ENCODE data around the gene TBC1D24.
"Not testable (repeated sequence)": the region's sequence is repeated elsewhere in the genome, so short reads cannot be mapped to it uniquely, and the experiment has no call there.

Gene TBC1D24

GRCh38 chr16:2432801-2433505, 42.0 kb upstream of the TBC1D24 start:
- Histone ChIP-seq H3K4me1 (ENCODE audit: control insufficient read depth, insufficient read depth, low read length, unreplicated experiment) (peaks cover 13% of the 10 kb centered on the region), H2AFZ (ENCODE audit: low read length, unreplicated experiment) (no peak overlapping the region), H3K4me3 (ENCODE audit: low read depth, low read length) (no peak overlapping the region), H3K79me2 (ENCODE audit: control insufficient read depth, insufficient read depth, low read length, unreplicated experiment) (peaks cover 27% of the 10 kb centered on the region), H3K36me3 (ENCODE audit: insufficient read depth, low read length) (peaks cover 15% of the 10 kb centered on the region), H3K27me3 (ENCODE audit: insufficient read depth, low read length) (no peaks in the 10 kb centered on the region), H3K27ac (ENCODE audit: low read depth, low read length) (no peak overlapping the region)

DNA sequence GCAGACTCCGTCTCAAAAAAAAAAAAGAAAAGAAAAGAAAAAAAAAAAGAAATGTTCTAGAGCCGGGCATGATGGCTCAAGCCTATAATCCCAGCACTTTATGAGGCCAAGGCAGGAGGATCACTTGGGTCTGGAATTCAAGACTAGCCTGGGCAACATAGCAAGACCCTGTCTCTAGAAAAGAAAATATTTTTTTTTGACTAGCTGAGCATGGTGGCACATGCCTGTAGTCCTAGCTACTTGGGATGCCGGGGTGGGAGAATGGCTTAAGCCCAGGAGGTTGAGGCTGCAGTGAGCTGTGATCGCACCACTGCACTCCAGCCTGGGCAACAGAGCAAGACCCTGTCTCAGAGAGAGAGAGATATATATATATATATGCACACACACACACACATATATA, 39.7 kb upstream of the TBC1D24 start:
- not testable (repeated sequence) for H3K4me3 ChIP-seq (ENCODE audit: low read depth, low read length); H3K27ac ChIP-seq (ENCODE audit: low read depth, low read length); H2AFZ ChIP-seq (ENCODE audit: low read length, unreplicated experiment); H3K27me3 ChIP-seq (ENCODE audit: insufficient read depth, low read length)
- Histone ChIP-seq H3K36me3 (ENCODE audit: insufficient read depth, low read length) (peaks cover 20% of the 10 kb centered on the region), H3K79me2 (ENCODE audit: control insufficient read depth, insufficient read depth, low read length, unreplicated experiment) (peaks cover 19% of the 10 kb centered on the region), H3K4me1 (ENCODE audit: control insufficient read depth, insufficient read depth, low read length, unreplicated experiment) (peaks cover 10% of the 10 kb centered on the region)

- peaks cover 2% of the 10 kb centered on the region for H3K4me1 ChIP-seq (ENCODE audit: control insufficient read depth, insufficient read depth, low read length, unreplicated experiment)
- H3K79me2 ChIP-seq (ENCODE audit: control insufficient read depth, insufficient read depth, low read length, unreplicated experiment): peaks cover 11% of the 10 kb centered on the region
- no peak overlapping the region for H3K27ac ChIP-seq (ENCODE audit: low read depth, low read length)
- H2AFZ ChIP-seq (ENCODE audit: low read length, unreplicated experiment): no peak overlapping the region
- no peaks in the 10 kb centered on the region for H3K27me3 ChIP-seq (ENCODE audit: insufficient read depth, low read length)
- no peak overlapping the region for H3K4me3 ChIP-seq (ENCODE audit: low read depth, low read length)
- H3K36me3 ChIP-seq (ENCODE audit: insufficient read depth, low read length): peaks cover 21% of the 10 kb centered on the region
Observed at GRCh38 chr16:2436110-2436509, 38.8 kb upstream of the TBC1D24 start.

GRCh38 chr16:2437032-2437790, 37.7 kb upstream of the TBC1D24 start:
- H3K79me2 ChIP-seq (ENCODE audit: control insufficient read depth, insufficient read depth, low read length, unreplicated experiment): peaks cover 6% of the 10 kb centered on the region
- no peak overlapping the region for H3K27ac ChIP-seq (ENCODE audit: low read depth, low read length)
- H3K4me3 ChIP-seq (ENCODE audit: low read depth, low read length): no peak overlapping the region
- no peak overlapping the region for H2AFZ ChIP-seq (ENCODE audit: low read length, unreplicated experiment)
- H3K36me3 ChIP-seq (ENCODE audit: insufficient read depth, low read length): peaks cover 21% of the 10 kb centered on the region
- no peaks in the 10 kb centered on the region for H3K4me1 ChIP-seq (ENCODE audit: control insufficient read depth, insufficient read depth, low read length, unreplicated experiment)
- H3K27me3 ChIP-seq (ENCODE audit: insufficient read depth, low read length): no peaks in the 10 kb centered on the region

- Histone ChIP-seq H3K4me1 (ENCODE audit: control insufficient read depth, insufficient read depth, low read length, unreplicated experiment) (no peaks in the 10 kb centered on the region), H3K27ac (ENCODE audit: low read depth, low read length) (no peak overlapping the region), H3K79me2 (ENCODE audit: control insufficient read depth, insufficient read depth, low read length, unreplicated experiment) (no peaks in the 10 kb centered on the region), H3K36me3 (ENCODE audit: insufficient read depth, low read length) (peaks cover 18% of the 10 kb centered on the region), H3K4me3 (ENCODE audit: low read depth, low read length) (no peak overlapping the region), H3K27me3 (ENCODE audit: insufficient read depth, low read length) (no peaks in the 10 kb centered on the region), H2AFZ (ENCODE audit: low read length, unreplicated experiment) (no peak overlapping the region)
Observed at GRCh38 chr16:2438121-2438520, 36.8 kb upstream of the TBC1D24 start.

GRCh38 chr16:2439598-2439997, 35.3 kb upstream of the TBC1D24 start:
- Histone ChIP-seq H3K36me3 (ENCODE audit: insufficient read depth, low read length) (peaks cover 23% of the 10 kb centered on the region), H3K4me1 (ENCODE audit: control insufficient read depth, insufficient read depth, low read length, unreplicated experiment) (no peaks in the 10 kb centered on the region), H3K4me3 (ENCODE audit: low read depth, low read length) (no peak overlapping the region), H3K79me2 (ENCODE audit: control insufficient read depth, insufficient read depth, low read length, unreplicated experiment) (no peaks in the 10 kb centered on the region), H3K27me3 (ENCODE audit: insufficient read depth, low read length) (no peaks in the 10 kb centered on the region), H3K27ac (ENCODE audit: low read depth, low read length) (no peak overlapping the region), H2AFZ (ENCODE audit: low read length, unreplicated experiment) (no peak overlapping the region)

GRCh38 chr16:2441143-2441804, 33.7 kb upstream of the TBC1D24 start:
- not testable (repeated sequence) for H3K4me3 ChIP-seq (ENCODE audit: low read depth, low read length); H3K4me1 ChIP-seq (ENCODE audit: control insufficient read depth, insufficient read depth, low read length, unreplicated experiment); H3K27me3 ChIP-seq (ENCODE audit: insufficient read depth, low read length); H3K27ac ChIP-seq (ENCODE audit: low read depth, low read length); H3K79me2 ChIP-seq (ENCODE audit: control insufficient read depth, insufficient read depth, low read length, unreplicated experiment); H2AFZ ChIP-seq (ENCODE audit: low read length, unreplicated experiment)
- peaks cover 18% of the 10 kb centered on the region for H3K36me3 ChIP-seq (ENCODE audit: insufficient read depth, low read length)

GRCh38 chr16:2443555-2443954, 31.4 kb upstream of the TBC1D24 start:
- Histone ChIP-seq H3K4me3 (ENCODE audit: low read depth, low read length) (no peak overlapping the region), H3K4me1 (ENCODE audit: control insufficient read depth, insufficient read depth, low read length, unreplicated experiment) (peaks cover 13% of the 10 kb centered on the region), H3K79me2 (ENCODE audit: control insufficient read depth, insufficient read depth, low read length, unreplicated experiment) (no peaks in the 10 kb centered on the region), H3K27me3 (ENCODE audit: insufficient read depth, low read length) (no peaks in the 10 kb centered on the region), H3K36me3 (ENCODE audit: insufficient read depth, low read length) (peaks cover 24% of the 10 kb centered on the region; the same call in 1 of the 2 replicates), H3K27ac (ENCODE audit: low read depth, low read length) (no peak overlapping the region), H2AFZ (ENCODE audit: low read length, unreplicated experiment) (no peak overlapping the region)

GRCh38 chr16:2447920-2448583, 26.9 kb upstream of the TBC1D24 start:
- no peak overlapping the region for H3K27ac ChIP-seq (ENCODE audit: low read depth, low read length)
- H3K27me3 ChIP-seq (ENCODE audit: insufficient read depth, low read length): no peaks in the 10 kb centered on the region
- peaks cover 13% of the 10 kb centered on the region for H3K4me1 ChIP-seq (ENCODE audit: control insufficient read depth, insufficient read depth, low read length, unreplicated experiment)
- no peak overlapping the region for H2AFZ ChIP-seq (ENCODE audit: low read length, unreplicated experiment)
- no peak overlapping the region for H3K4me3 ChIP-seq (ENCODE audit: low read depth, low read length)
- no peaks in the 10 kb centered on the region for H3K79me2 ChIP-seq (ENCODE audit: control insufficient read depth, insufficient read depth, low read length, unreplicated experiment)
- peaks cover 22% of the 10 kb centered on the region; the same call in 1 of the 2 replicates for H3K36me3 ChIP-seq (ENCODE audit: insufficient read depth, low read length)

- Histone ChIP-seq H3K4me3 (ENCODE audit: low read depth, low read length) (no peak overlapping the region), H3K27me3 (ENCODE audit: insufficient read depth, low read length) (no peaks in the 10 kb centered on the region), H3K36me3 (ENCODE audit: insufficient read depth, low read length) (peaks cover 21% of the 10 kb centered on the region; the same call in 1 of the 2 replicates), H3K4me1 (ENCODE audit: control insufficient read depth, insufficient read depth, low read length, unreplicated experiment) (peaks cover 13% of the 10 kb centered on the region), H2AFZ (ENCODE audit: low read length, unreplicated experiment) (no peak overlapping the region), H3K79me2 (ENCODE audit: control insufficient read depth, insufficient read depth, low read length, unreplicated experiment) (no peaks in the 10 kb centered on the region), H3K27ac (ENCODE audit: low read depth, low read length) (no peak overlapping the region)
Observed at GRCh38 chr16:2449118-2449517, 25.8 kb upstream of the TBC1D24 start.

Measured in ACC112 (cell line).